Measurements from ENCODE around the gene OSBP. TPM values are rescaled to one million over a fixed set of nuclear protein-coding genes. Genes with fewer than 3 reads are reported as not detected.
"Not testable (repeated sequence)": the region's sequence is repeated elsewhere in the genome, so short reads cannot be mapped to it uniquely, and the experiment has no call there.

OSBP gene
- total RNA-seq, 8 experiments from 2014 or later, result 21.4 to 52.2 (median 33.2) TPM

GRCh38 chr11:59545179-59546020, 70.2 kb downstream of the OSBP start:
- Histone ChIP-seq H3K4me3 (no peak overlapping the region), H3K27ac (no peak overlapping the region), H3K4me1 (replicated peaks in 1 of 2) (peaks cover 0 to 8% of the 10 kb centered on the region in 2 donors)
- in situ Hi-C loops (cut with MboI; ENCODE audit: low pct_unique_long_range_greater_than_20kb in 2 of 9, low sequenced_read_pairs in 9 of 9, unreplicated experiment in 9 of 9), result loop anchor here in 2 of 9 experiments (25.0 kb wide), 1 partner anchor 267 kb away; the partner anchor contains the start of gene MRPL16 (in 2 of the 2)
- WGBS, 10 experiments, result 87 to 100% (median 91%) methylated on average over 3 to 23 of the region's 24 CpGs
- ATAC-seq (replicated peaks in 6 of 8), result no peak

GRCh38 chr11:59544869-59545178, 70.8 kb downstream of the OSBP start:
- ATAC-seq (replicated peaks in 6 of 8), result no peak
- in situ Hi-C loops (cut with MboI; ENCODE audit: low pct_unique_long_range_greater_than_20kb in 2 of 9, low sequenced_read_pairs in 9 of 9, unreplicated experiment in 9 of 9), result loop anchor here in 2 of 9 experiments (25.0 kb wide), 1 partner anchor 267 kb away; the partner anchor contains the start of gene MRPL16 (in 2 of the 2)
- H3K4me3 ChIP-seq, result no peak overlapping the region
- peaks cover 0 to 8% of the 10 kb centered on the region in 2 donors for H3K4me1 ChIP-seq (replicated peaks in 1 of 2)
- H3K27ac ChIP-seq, result no peak overlapping the region
- WGBS, 10 experiments, result 70 to 90% (median 82%) methylated on average over 2 to 3 of the region's 3 CpGs; no CpG with 5 or more reads in 4 of the 10 experiments

DNA sequence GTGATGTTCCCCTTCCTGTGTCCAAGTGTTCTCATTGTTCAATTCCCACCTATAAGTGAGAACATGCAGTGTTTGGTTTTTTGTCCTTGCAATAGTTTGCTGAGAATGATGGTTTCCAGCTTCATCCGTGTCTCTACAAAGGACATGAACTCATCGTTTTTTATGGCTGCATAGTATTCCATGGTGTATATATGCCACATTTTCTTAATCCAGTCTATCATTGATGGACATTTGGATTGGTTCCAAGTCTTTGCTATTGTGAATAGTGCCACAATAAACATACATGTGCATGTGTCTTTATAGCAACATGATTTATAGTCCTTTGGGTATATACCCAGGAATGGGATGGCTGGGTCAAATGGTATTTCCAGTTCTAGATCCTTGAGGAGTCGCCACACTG, 71.9 kb downstream of the OSBP start:
- in situ Hi-C loops (cut with MboI; ENCODE audit: low pct_unique_long_range_greater_than_20kb in 2 of 9, low sequenced_read_pairs in 9 of 9, unreplicated experiment in 9 of 9), result loop anchor here in 2 of 9 experiments (25.0 kb wide), 1 partner anchor 269 kb away; the partner anchor contains the start of gene MRPL16 (in 2 of the 2)
- not testable (repeated sequence) for H3K4me3 ChIP-seq; H3K4me1 ChIP-seq (replicated peaks in 1 of 2); ATAC-seq (replicated peaks in 6 of 8); H3K27ac ChIP-seq
- WGBS, 10 experiments, result 63% methylated on average over 2 of the region's 3 CpGs; no CpG with 5 or more reads in 9 of the 10 experiments

DNA sequence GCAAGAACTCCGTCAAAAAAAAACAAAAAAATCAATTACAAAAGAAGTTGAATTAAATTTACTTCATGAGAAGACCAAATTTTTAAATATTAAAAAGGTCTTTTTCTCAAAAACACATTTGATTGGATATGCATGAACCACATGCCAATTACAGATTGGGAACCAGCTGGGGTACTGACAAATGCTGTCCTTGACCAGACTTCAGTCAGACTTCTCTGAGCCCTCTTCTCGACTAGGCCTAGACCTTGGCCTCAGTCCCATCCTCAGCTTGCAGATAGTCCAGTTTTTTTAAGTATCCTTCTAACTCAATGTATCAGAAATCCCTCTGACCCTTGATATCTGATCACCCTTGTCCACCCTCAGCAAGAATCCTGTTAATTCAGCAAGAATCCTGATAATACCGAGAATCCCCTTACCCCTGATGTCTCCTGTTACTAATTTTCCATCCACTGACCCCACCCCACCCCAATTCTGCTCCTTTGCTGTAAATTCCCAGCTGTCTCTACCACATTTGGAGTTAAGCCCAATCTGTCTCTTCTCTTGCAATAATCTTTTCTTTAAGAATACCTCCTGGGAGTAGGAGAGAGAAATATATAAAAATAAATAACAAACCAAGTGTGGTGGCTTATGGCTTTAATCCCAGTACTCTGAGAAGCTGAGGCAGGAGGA, 73.3 kb downstream of the OSBP start:
- H3K4me3 ChIP-seq, result no peak overlapping the region
- no peak for ATAC-seq (replicated peaks in 6 of 8)
- in situ Hi-C loops (cut with MboI; ENCODE audit: low pct_unique_long_range_greater_than_20kb in 2 of 9, low sequenced_read_pairs in 9 of 9, unreplicated experiment in 9 of 9), result loop anchor here in 2 of 9 experiments (25.0 kb wide), 1 partner anchor 270 kb away; the partner anchor contains the start of gene MRPL16 (in 2 of the 2)
- H3K4me1 ChIP-seq (replicated peaks in 1 of 2), result peaks cover 0 to 6% of the 10 kb centered on the region in 2 donors
- H3K27ac ChIP-seq, result no peak overlapping the region
- WGBS, 10 experiments, result 47 to 100% (median 80%) methylated on average over 1 to 3 of the region's 3 CpGs; no CpG with 5 or more reads in 3 of the 10 experiments

DNA sequence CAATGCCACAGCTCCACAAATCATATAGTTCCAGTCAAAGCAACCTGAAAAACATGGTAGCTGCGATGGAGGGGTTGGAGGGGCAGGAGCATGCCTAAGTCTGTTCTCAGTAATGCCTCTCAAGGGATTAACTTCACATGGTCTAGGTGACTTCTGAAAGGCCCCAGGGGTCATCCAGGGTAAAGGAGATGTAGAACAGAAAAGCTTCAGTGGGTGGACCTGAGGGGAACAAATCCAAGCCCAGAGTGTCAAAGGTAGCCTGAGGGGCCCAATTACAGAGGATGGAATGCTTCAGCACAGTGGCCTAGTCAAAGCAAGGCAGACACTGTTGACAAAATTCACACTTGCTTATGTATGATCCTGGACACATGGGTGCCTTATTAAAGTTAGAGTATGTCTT, 80.9 kb downstream of the OSBP start:
- Histone ChIP-seq H3K4me1 (replicated peaks in 1 of 2) (peaks cover 0 to 9% of the 10 kb centered on the region in 2 donors), H3K27ac (no peak overlapping the region), H3K4me3 (no peak overlapping the region)
- in situ Hi-C loops (cut with MboI; ENCODE audit: low pct_unique_long_range_greater_than_20kb in 2 of 9, low sequenced_read_pairs in 9 of 9, unreplicated experiment in 9 of 9), result loop anchor here in 2 of 9 experiments (25.0 kb wide), 1 partner anchor 278 kb away; the partner anchor contains the start of gene MRPL16 (in 2 of the 2)
- whole genome bisulfite sequencing, 10 experiments, result 25 to 50% (median 42%) methylated on average over 1 of the region's 1 CpG; no CpG with 5 or more reads in 6 of the 10 experiments
- peak in 1 of 8 experiments; percentile 16 for ATAC-seq (replicated peaks in 6 of 8)

DNA sequence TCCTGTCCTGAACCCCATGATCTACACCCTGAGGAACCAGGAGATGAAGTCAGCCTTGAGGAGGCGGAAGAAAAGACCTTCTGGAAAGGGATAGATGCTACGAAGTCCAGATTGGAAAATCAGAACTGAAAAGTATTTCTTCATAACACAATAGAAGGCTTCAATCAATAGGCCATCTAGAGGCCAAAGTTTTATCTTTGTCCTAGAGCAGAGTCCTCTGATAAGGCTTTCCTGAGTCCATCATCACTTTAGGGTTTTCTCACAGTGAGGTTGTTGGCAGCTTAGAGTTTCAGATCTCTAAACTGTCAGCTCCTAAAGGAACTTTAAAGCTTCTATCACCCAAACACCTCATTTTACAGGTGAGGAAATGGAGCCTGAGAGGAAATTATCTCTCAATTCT, 83.0 kb downstream of the OSBP start:
- Histone ChIP-seq H3K27ac (no peak overlapping the region), H3K4me1 (replicated peaks in 1 of 2) (peaks cover 16 to 18% of the 10 kb centered on the region in 2 donors), H3K4me3 (no peak overlapping the region)
- in situ Hi-C loops (cut with MboI; ENCODE audit: low pct_unique_long_range_greater_than_20kb in 2 of 9, low sequenced_read_pairs in 9 of 9, unreplicated experiment in 9 of 9), result loop anchor here in 2 of 9 experiments (25.0 kb wide), 1 partner anchor 280 kb away; the partner anchor contains the start of gene MRPL16 (in 2 of the 2)
- WGBS, 10 experiments, result 60 to 100% (median 94%) methylated on average over 1 to 2 of the region's 2 CpGs; no CpG with 5 or more reads in 5 of the 10 experiments
- ATAC-seq (replicated peaks in 6 of 8), result no peak

- Histone ChIP-seq H3K27ac (no peak overlapping the region), H3K4me1 (replicated peaks in 1 of 2) (peaks cover 10 to 18% of the 10 kb centered on the region in 2 donors), H3K4me3 (no peak overlapping the region)
- 0 to 29% (median 5%) methylated on average over 2 to 7 of the region's 7 CpGs; no CpG with 5 or more reads in 2 of the 10 experiments for WGBS, 10 experiments
- peak in 5 of 8 experiments; percentile 27 to 82 (median 71) for ATAC-seq (replicated peaks in 6 of 8)
- in situ Hi-C loops (cut with MboI; ENCODE audit: low pct_unique_long_range_greater_than_20kb in 2 of 9, low sequenced_read_pairs in 9 of 9, unreplicated experiment in 9 of 9), result loop anchor here in 2 of 9 experiments (25.0 kb wide), 1 partner anchor 284 kb away; the partner anchor contains the start of gene MRPL16 (in 2 of the 2)
Measured at GRCh38 chr11:59528711-59529110, 86.9 kb downstream of the OSBP start.

Other genes with a start within 250 kb of the OSBP start
- gene OR5A2, start 189.4 kb downstream of the OSBP start, total RNA-seq, result under 1 TPM in 6 of 8 experiments, not detected in 2; 0.04 to 0.52 (median 0.12) TPM
- under 1 TPM in 5 of 8 experiments, not detected in 3; 0.05 to 0.33 (median 0.10) TPM for gene OR5A1, start 179.3 kb downstream of the OSBP start, total RNA-seq
- gene OR4D6, start 158.8 kb downstream of the OSBP start, total RNA-seq, result under 1 TPM in 1 of 8 experiments, not detected in 7; 0.57 TPM
- under 1 TPM in 2 of 8 experiments, not detected in 6; 0.14 to 0.43 TPM for gene OR4D10, start 142.5 kb downstream of the OSBP start, total RNA-seq
- gene OR4D11, start 112.2 kb downstream of the OSBP start, total RNA-seq, result under 1 TPM in 5 of 8 experiments, not detected in 3; 0.21 to 0.66 (median 0.36) TPM
- under 1 TPM in 6 of 8 experiments, not detected in 2; 0.05 to 1.00 (median 0.29) TPM for gene OR4D9, start 104.2 kb downstream of the OSBP start, total RNA-seq
- 10 to 100 TPM in 6 of 8 experiments, 1 to 10 TPM in 2; 8.4 to 26.2 (median 14.1) TPM for gene PATL1, start 53.3 kb upstream of the OSBP start, total RNA-seq
- under 1 TPM in 1 of 8 experiments, not detected in 7; 0.71 TPM for gene OR10V1, start 98.1 kb upstream of the OSBP start, total RNA-seq
- 10 to 100 TPM in 6 of 8 experiments, 1 to 10 TPM in 2; 5.7 to 21.4 (median 13.4) TPM for gene STX3, start 139.6 kb upstream of the OSBP start, total RNA-seq
- gene MRPL16, start 195.0 kb upstream of the OSBP start, total RNA-seq, result 10 to 100 TPM; 16.5 to 70.2 (median 29.9) TPM
- gene CBLIF, start 229.7 kb upstream of the OSBP start, total RNA-seq, result not detected

Measured in motor neuron (in vitro differentiated cells).